GM06990 (cell line): ENCODE measurements around the gene PLCXD3.

Experiments used
- DNase-seq: peaks from one replicate; pipeline ENCODE4 v3.0.0-alpha.2; 2011; ENCODE audit not compliant: insufficient read length; ENCODE audit errors: extremely low read depth
- H3K27me3 ChIP-seq: replicated peaks from 2 replicates; pipeline ENCODE4 v1.6.0; 2011; ENCODE audit warnings: low read length; ENCODE audit not compliant: control insufficient read depth, insufficient read depth
- H3K36me3 ChIP-seq: 2 replicates; pipeline ENCODE4 v1.5.1; 2011; ENCODE audit warnings: low read length; ENCODE audit not compliant: control insufficient read depth, insufficient read depth
- H3K4me3 ChIP-seq: replicated peaks from 2 replicates; pipeline ENCODE4 v1.5.1; 2011; ENCODE audit warnings: low read depth, mild to moderate bottlenecking, control low read depth, low read length
- TF ChIP-seq, protein P1 (sequence below): IDR thresholded peaks from 2 replicates; pipeline ENCODE4 v1.5.1; 2011; ENCODE audit warnings: low read length, control low read depth, mild to moderate bottlenecking, inconsistent platforms; ENCODE audit not compliant: insufficient read depth, poor library complexity, severe bottlenecking

PLCXD3 gene, protein sequence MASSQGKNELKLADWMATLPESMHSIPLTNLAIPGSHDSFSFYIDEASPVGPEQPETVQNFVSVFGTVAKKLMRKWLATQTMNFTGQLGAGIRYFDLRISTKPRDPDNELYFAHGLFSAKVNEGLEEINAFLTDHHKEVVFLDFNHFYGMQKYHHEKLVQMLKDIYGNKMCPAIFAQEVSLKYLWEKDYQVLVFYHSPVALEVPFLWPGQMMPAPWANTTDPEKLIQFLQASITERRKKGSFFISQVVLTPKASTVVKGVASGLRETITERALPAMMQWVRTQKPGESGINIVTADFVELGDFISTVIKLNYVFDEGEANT

GRCh38 chr5:41510176-41510831, at the start of gene PLCXD3:
TSS of gene PLCXD3 (minus strand) at chr5:41510601. CDS start at chr5:41510526, 75 bp downstream.
- TF ChIP-seq, protein P1, sequence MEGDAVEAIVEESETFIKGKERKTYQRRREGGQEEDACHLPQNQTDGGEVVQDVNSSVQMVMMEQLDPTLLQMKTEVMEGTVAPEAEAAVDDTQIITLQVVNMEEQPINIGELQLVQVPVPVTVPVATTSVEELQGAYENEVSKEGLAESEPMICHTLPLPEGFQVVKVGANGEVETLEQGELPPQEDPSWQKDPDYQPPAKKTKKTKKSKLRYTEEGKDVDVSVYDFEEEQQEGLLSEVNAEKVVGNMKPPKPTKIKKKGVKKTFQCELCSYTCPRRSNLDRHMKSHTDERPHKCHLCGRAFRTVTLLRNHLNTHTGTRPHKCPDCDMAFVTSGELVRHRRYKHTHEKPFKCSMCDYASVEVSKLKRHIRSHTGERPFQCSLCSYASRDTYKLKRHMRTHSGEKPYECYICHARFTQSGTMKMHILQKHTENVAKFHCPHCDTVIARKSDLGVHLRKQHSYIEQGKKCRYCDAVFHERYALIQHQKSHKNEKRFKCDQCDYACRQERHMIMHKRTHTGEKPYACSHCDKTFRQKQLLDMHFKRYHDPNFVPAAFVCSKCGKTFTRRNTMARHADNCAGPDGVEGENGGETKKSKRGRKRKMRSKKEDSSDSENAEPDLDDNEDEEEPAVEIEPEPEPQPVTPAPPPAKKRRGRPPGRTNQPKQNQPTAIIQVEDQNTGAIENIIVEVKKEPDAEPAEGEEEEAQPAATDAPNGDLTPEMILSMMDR, result no peak
- H3K4me3 ChIP-seq, result no peak within 1 kb of the TSS
- H3K36me3 ChIP-seq, result no peaks in the 10 kb centered on the region
- H3K27me3 ChIP-seq, result no peaks in the 10 kb centered on the region
- no peak for DNase-seq

GRCh38 chr5:41559184-41559583, 48.8 kb upstream of the PLCXD3 start:
- TF ChIP-seq, protein P1, result no peak
- no peak for DNase-seq
- Histone ChIP-seq H3K4me3 (no peak overlapping the region), H3K36me3 (no peaks in the 10 kb centered on the region), H3K27me3 (no peaks in the 10 kb centered on the region)

- no peak for DNase-seq
- H3K27me3 ChIP-seq, result no peaks in the 10 kb centered on the region
- no peak overlapping the region for H3K4me3 ChIP-seq
- TF ChIP-seq, protein P1, result no peak
- no peaks in the 10 kb centered on the region for H3K36me3 ChIP-seq
These were observed 47.9 kb upstream of the PLCXD3 start for GRCh38 chr5:41558295-41558694.

DNA sequence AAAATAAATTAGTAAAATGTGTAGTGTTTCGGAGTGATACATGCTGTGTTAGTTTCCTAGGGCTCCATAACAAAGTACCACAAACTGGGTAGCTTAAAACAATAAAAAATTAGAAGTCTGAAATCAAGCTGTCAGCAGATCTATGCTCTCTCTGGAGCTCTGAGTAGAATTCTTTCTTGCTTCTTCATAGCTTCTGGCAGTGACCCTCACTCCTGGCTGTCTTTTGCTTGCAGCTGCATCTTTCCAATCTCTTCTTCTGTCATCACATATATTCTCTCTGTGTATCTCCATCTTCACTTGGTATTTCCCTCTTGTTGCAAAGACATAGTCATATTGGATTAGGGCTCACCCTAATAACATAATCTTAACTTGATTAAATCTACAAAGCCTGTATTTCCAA, 37.6 kb upstream of the PLCXD3 start:
- TF ChIP-seq, protein P1, result no peak
- no peak for DNase-seq
- Histone ChIP-seq H3K27me3 (no peaks in the 10 kb centered on the region; the same call in 1 of the 2 replicates), H3K36me3 (no peaks in the 10 kb centered on the region), H3K4me3 (no peak overlapping the region)

- Histone ChIP-seq H3K27me3 (no peaks in the 10 kb centered on the region; the same call in 1 of the 2 replicates), H3K4me3 (no peak overlapping the region), H3K36me3 (no peaks in the 10 kb centered on the region)
- TF ChIP-seq, protein P1, result no peak
- no peak for DNase-seq
These were observed 31.8 kb upstream of the PLCXD3 start for GRCh38 chr5:41542183-41542582.
